Right cardiac atrium (tissue), 5 donors: ENCODE results near the gene INA. TPM values are rescaled to one million over a fixed set of nuclear protein-coding genes. Genes with fewer than 3 reads are reported as not detected.
A peak's percentile ranks its signal among the peaks of the same experiment; 100 is the strongest.
"Not testable (repeated sequence)": the region's sequence is repeated elsewhere in the genome, so short reads cannot be mapped to it uniquely, and the experiment has no call there.

Experiments used
- ATAC-seq, 2 donors: fragments of 200-7000 bp; cut with Tn5 transposase; one replicate each; pipeline versions ENCODE4 v1.8.0 to v1.9.1; 2020; ENCODE audit warnings: moderate library complexity in 2 of 2, mild to moderate bottlenecking in 1 of 2
- DNase-seq, 3 donors: peaks; one replicate each; pipeline ENCODE4 v3.0.0-alpha.2; 2020
- H3K27ac ChIP-seq: one replicate; pipeline ENCODE4 v1.5.1; 2013; ENCODE audit warnings: mild to moderate bottlenecking, low read length, control low read depth, moderate library complexity
- H3K27me3 ChIP-seq: one replicate; pipeline ENCODE4 v1.6.1; 2013; ENCODE audit not compliant: control insufficient read depth, insufficient read depth
- H3K4me1 ChIP-seq: one replicate; pipeline ENCODE4 v1.6.1; 2013; ENCODE audit warnings: low read length; ENCODE audit not compliant: control insufficient read depth, insufficient read depth
- H3K4me3 ChIP-seq: one replicate; pipeline ENCODE4 v1.5.1; 2013; ENCODE audit warnings: low read length, control low read depth
- H3K9me3 ChIP-seq: one replicate; pipeline ENCODE4 v1.6.1; 2013; ENCODE audit warnings: low read length; ENCODE audit not compliant: control insufficient read depth
- WGBS: extraction: QIAGEN DNeasy Blood & Tissue Kit; methylation state at CpG from one replicate; pipeline ENCODE4 v1.1.7; 2013; 5-methylcytosine and 5-hydroxymethylcytosine counted together
- intact Hi-C, 4 donors: fragments of 100-400 bp; cut with DNase I; formaldehyde crosslinking; loops; one replicate each; pipeline versions ENCODE4 v1.11.0 to v1.14.0; 2022 to 2023
- polyA plus RNA-seq: library from polyadenylated mRNA; stranded (reverse); fragments of 200-250 nt; gene quantifications from one replicate; pipeline ENCODE4 v1.2.3, GENCODE V29; 2013
- total RNA-seq, 4 donors: library from RNA; stranded (reverse); fragmentation: NEBNext Ultra II Directional; extraction: Animal tissue kit (Norgen Biotek cat#: 25700); gene quantifications; one replicate each; pipeline ENCODE4 v1.2.1, GENCODE V29; 2021
- donor health status: healthy with polysubstance abuse.
- donor health status: DM: no; HTN: yes; CAD: no.
- donor health status: DM: no; HTN: no; CAD: no.
- donor health status: DM: no; HTN: yes; CAD: no; lungs with severe emphysema.
- donor health status: DM: yes; HTN: yes; CAD: no.

The INA gene
- total and polyA plus RNA-seq, 5 donors: 0.16 TPM; not detected in 4

DNA sequence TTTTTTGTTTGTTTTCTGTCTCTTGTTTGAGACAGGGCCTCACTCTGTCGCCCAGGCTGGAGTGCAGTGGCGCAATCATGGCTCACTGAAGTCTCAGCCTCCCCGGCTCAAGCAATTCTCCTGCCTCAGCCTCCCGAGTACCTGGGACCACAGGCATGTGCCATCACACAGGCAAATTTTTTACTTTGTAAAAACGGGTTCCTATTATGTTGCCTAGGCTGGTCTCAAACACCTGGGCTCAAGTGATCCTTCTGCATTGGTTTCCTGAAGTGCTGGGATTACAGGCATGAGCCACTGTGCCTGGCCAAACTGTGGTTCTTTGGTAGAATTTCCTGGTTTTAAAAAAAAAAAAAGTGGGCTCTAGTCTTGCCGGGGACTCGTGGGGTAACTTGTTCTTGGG is 31.4 kb upstream of the INA start, which contains the start of gene RPEL1:
TSS of gene RPEL1 (plus strand) at position 301 of the 400 bp plus-strand sequence. CDS start 110 bp downstream, outside the sequence.
- ATAC-seq, H3K27me3 ChIP-seq, H3K9me3 ChIP-seq, H3K4me3 ChIP-seq, DNase-seq, H3K4me1 ChIP-seq, H3K27ac ChIP-seq: not testable (repeated sequence)
- intact Hi-C loops: loop anchor here (2.0 to 10.0 kb wide), 6 partner anchors 131 to 411 kb away; partner anchors contain the start of genes CYP17A1 (in 2 of the 4) and CNNM2 (in 1 of the 4)
- WGBS: 84% methylated on average over 7 of the region's 7 CpGs

DNA sequence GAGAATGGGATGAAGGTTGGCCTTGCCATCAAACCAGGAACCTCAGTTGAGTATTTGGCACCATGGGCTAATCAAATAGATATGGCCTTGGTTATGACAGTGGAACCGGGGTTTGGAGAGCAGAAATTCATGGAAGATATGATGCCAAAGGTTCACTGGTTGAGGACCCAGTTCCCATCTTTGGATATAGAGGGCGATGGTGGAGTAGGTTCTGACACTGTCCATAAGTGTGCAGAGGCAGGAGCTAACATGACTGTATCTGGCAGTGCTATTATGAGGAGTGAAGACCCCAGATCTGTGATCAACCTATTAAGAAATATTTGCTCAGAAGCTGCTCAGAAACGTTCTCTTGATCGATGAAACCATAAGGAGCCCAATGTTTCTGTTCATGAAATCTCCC is 30.6 kb upstream of the INA start:
- intact Hi-C loops: loop anchor here (10.0 kb wide), 5 partner anchors 132 to 412 kb away; partner anchors contain the start of genes CYP17A1 (in 2 of the 4) and CNNM2 (in 1 of the 4)
- no peak overlapping the region for H3K4me3 ChIP-seq
- ATAC-seq (no peak), DNase-seq (no peak)
- no peak overlapping the region for H3K27ac ChIP-seq
- no peaks in the 10 kb centered on the region for H3K9me3 ChIP-seq
- WGBS: 77% methylated on average over 4 of the region's 4 CpGs
- H3K4me1 ChIP-seq: no peaks in the 10 kb centered on the region
- no peaks in the 10 kb centered on the region for H3K27me3 ChIP-seq

DNA sequence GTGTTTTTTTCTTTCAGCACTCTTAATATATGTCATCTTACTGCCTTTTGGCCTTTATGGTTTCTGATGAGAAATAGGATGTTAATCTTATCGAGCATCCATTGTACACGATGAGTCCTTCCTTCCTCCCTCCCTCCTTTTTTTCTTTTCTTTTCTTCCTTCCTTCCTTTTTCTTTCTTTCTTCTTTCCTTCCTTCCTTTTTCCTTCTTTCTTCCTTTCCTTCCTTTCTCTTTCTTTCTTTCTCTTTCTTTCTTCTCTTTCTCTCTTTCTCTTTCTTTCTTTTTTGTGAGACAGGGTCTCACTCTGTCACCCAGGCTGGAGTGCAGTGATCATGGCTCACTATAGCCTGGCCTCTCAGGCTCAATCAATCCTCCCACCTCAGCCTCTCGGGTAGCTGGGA is 22.8 kb upstream of the INA start:
- no peak for ATAC-seq
- intact Hi-C loops: loop anchor here in 1 of 4 donors (10.0 kb wide), 1 partner anchor 419 kb away; the partner anchor contains the start of gene CYP17A1
- Histone ChIP-seq H3K4me3 (no peak overlapping the region), H3K27ac (no peak overlapping the region), H3K9me3 (no peaks in the 10 kb centered on the region), H3K27me3 (no peaks in the 10 kb centered on the region), H3K4me1 (no peaks in the 10 kb centered on the region)
- WGBS: 69% methylated on average over 3 of the region's 3 CpGs
- no peak for DNase-seq

DNA sequence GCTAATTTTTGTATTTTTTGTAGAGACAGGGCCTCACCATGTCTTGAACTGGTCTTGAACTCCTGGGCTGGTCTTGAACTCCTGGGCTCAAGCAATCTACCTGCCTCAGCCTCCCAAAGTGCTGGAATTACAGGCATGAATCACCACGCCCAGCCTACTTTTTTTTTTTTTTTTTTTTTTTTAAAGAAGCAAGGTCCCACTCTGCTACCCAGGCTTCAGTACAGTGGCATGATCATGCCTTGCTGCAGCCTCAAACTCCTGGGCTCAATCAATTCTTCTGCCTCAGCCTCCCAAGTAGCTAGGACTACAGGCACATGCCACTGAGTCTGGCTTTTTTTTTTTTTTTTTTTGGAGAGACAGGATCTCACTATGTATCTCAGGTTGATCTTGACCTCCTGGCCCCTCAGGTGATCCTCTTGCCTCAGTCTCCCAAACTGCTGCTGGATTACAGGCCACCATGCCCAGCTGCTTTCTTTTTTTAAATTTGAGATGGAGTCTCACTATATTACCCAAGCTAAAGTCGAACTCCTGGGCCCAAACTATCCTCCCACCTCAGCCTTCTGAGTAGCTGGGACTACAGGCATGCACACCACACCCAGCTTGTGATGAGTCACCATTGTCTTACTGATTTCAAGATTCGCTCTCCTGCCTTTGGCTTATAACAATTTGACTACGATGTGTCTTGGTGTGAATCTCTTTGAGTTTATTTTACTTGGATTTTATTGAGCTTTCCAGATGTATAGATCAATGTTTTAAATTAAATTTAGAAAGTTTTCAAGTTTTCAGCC is 22.2 kb upstream of the INA start:
- no peak overlapping the region for H3K27ac ChIP-seq
- ATAC-seq (no peak), DNase-seq (no peak)
- no peaks in the 10 kb centered on the region for H3K4me1 ChIP-seq
- WGBS: 53% methylated on average over 4 of the region's 4 CpGs
- no peak overlapping the region for H3K4me3 ChIP-seq
- intact Hi-C loops: loop anchor here in 1 of 4 donors (10.0 kb wide), 1 partner anchor 420 kb away; the partner anchor contains the start of gene CYP17A1
- no peaks in the 10 kb centered on the region for H3K27me3 ChIP-seq
- H3K9me3 ChIP-seq: no peaks in the 10 kb centered on the region

DNA sequence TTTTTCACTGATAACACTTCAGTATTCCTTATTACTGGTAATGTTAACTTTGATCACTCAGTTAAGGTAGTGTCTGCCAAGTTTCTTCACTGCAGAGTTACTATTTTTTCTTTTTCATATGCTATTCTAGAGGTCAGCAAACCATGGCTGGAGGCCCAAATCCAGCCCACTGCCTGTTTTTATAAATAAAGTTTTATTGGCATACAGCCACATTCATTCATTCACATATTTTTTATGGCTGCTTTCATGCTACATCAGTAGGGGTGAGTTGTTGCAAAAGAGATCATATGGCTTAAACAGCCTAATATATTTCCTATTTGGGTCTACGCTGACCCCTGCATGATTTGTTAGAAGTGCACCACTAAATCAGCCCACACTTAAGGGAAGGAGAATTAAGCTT is 20.3 kb upstream of the INA start:
- Histone ChIP-seq H3K27me3 (no peaks in the 10 kb centered on the region), H3K4me3 (no peak overlapping the region), H3K27ac (no peak overlapping the region), H3K4me1 (no peaks in the 10 kb centered on the region), H3K9me3 (no peaks in the 10 kb centered on the region)
- DNase-seq (no peak), ATAC-seq (no peak)
- 97% methylated on average over 1 of the region's 1 CpG for WGBS
- intact Hi-C loops: loop anchor here in 1 of 4 donors (10.0 kb wide), 1 partner anchor 422 kb away; the partner anchor contains the start of gene CYP17A1

DNA sequence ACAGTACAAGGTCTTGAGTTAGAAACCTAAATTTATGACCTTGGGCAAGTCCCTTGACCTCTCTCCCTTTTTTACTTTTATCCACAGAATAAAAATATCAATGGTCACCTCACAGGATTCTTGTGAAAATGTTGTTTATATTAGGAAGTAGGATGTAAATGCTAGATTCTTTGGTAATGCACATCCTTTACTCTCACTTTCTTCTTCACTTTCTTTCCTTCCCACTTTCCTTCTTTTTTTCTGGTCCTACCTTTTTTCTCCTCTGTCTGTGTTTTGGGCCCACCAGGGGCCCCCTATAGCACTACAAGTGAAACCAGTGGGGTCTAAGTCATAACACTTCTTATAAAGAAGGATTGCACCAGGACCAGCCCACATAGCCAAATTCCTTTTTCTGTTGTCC is 19.1 kb upstream of the INA start:
- no peaks in the 10 kb centered on the region for H3K27me3 ChIP-seq
- H3K4me1 ChIP-seq: no peaks in the 10 kb centered on the region
- DNase-seq (no peak), ATAC-seq (no peak)
- no peaks in the 10 kb centered on the region for H3K9me3 ChIP-seq
- no peak overlapping the region for H3K4me3 ChIP-seq
- H3K27ac ChIP-seq: no peak overlapping the region
- intact Hi-C loops: loop anchor here in 1 of 4 donors (10.0 kb wide), 1 partner anchor 423 kb away; the partner anchor contains the start of gene CYP17A1

DNA sequence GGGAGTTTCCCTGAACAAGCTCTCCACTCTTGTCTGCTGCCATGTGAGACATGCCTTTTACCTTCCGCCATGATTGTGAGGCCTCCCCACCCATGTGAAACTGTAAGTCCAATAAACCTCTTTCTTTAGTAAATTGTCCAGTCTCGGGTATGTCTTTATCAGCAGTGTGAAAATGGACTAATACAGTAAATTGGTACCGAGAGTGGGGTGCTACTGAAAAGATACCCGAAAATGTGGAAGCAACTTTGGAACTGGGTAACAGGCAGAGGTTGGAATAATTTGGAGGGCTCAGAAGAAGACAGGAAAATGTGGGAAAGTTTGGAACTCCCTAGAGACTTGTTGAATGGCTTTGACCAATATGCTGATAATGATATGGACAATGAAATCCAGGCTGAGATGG is 18.0 kb upstream of the INA start:
- H3K4me3 ChIP-seq, H3K27me3 ChIP-seq, H3K4me1 ChIP-seq, H3K9me3 ChIP-seq, DNase-seq, H3K27ac ChIP-seq, ATAC-seq: not testable (repeated sequence)
- intact Hi-C loops: loop anchor here in 1 of 4 donors (10.0 kb wide), 1 partner anchor 424 kb away; the partner anchor contains the start of gene CYP17A1
- WGBS: 89% methylated on average over 4 of the region's 4 CpGs

DNA sequence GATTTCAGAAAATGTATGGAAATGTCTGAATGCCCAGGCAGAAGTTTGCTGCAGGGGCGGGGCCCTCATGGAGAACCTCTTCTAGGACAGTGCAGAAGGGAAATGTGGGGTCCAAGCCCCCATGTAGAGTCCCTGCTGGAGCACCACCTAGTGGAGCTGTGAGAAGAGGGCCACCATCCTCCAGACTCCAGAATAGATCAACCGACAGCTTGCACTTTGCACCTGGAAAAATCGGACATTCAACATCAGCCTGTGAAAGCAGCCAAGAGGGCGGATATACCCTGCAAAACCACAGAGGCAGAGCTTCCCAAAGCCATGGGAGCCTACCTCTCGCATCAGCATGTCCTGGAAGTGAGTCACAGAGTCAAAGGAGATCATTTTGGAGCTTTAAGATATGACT is 16.9 kb upstream of the INA start:
- DNase-seq: no peak
- H3K4me1 ChIP-seq: no peaks in the 10 kb centered on the region
- intact Hi-C loops: loop anchor here in 1 of 4 donors (10.0 kb wide), 1 partner anchor 425 kb away; the partner anchor contains the start of gene CYP17A1
- no peaks in the 10 kb centered on the region for H3K9me3 ChIP-seq
- H3K27me3 ChIP-seq: no peaks in the 10 kb centered on the region
- H3K4me3 ChIP-seq: no peak overlapping the region
- ATAC-seq: no peak
- WGBS: 83% methylated on average over 5 of the region's 5 CpGs
- H3K27ac ChIP-seq: no peak overlapping the region

DNA sequence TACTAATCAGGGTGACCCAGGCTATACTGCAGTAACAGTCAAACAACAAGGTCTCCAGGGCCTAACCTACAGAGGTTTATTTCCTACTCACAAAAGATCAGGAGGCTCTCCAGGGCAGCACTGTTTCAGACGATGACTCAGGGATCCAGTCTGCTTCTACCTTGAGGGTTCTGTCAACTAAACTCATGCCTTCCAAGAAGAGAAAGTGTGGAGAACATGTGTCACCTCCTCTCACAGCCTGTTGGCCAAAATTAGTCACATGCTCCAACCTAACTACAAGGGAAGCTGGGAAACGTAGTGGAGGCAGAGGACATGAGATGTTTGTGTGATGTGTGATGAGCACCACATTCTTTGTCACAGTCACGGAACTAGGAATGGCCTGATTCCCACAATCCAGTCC is 14.7 kb upstream of the INA start:
- 72% methylated on average over 3 of the region's 3 CpGs for WGBS
- ATAC-seq: no peak
- H3K27me3 ChIP-seq: no peaks in the 10 kb centered on the region
- no peak overlapping the region for H3K4me3 ChIP-seq
- no peaks in the 10 kb centered on the region for H3K9me3 ChIP-seq
- H3K27ac ChIP-seq: no peak overlapping the region
- no peaks in the 10 kb centered on the region for H3K4me1 ChIP-seq
- intact Hi-C loops: no loop called here
- no peak for DNase-seq

DNA sequence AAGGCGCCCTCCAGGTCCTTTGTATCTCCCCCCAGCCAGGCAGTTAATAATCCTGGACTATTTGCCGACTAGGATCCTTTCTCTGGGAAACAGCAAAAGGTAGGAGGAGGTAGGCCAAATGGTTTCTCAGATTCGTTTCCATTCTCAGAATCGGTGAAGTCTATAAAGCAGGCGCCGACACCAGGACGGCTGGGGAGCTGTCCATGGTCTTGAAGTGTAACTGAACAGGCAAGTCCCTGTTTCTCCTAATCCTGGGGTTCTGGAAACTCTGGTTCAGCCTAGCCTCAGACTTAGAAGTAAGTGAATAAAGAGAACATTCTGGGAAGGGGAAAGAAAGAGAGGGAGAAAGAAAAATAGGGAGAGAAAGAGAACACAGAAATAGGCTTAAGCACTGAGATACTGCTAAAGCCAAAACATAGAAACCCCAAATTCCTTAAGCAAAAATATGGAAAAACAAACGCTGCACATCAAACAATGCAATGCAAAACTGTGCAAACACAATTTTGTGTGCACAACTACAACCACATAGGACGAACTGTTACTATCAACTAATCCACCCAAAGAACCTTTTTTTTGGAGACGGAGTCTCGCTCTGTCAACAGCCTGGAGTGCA is 11.1 kb upstream of the INA start:
- ATAC-seq: peak in 1 of 2 donors; percentile 55
- Histone ChIP-seq H3K4me1 (no peaks in the 10 kb centered on the region), H3K9me3 (no peaks in the 10 kb centered on the region), H3K27me3 (no peaks in the 10 kb centered on the region), H3K4me3 (no peak overlapping the region), H3K27ac (no peak overlapping the region)
- intact Hi-C loops: no loop called here
- DNase-seq: peak; percentile 58 to 74 (median 66)
- WGBS: 31% methylated on average over 11 of the region's 11 CpGs

DNA sequence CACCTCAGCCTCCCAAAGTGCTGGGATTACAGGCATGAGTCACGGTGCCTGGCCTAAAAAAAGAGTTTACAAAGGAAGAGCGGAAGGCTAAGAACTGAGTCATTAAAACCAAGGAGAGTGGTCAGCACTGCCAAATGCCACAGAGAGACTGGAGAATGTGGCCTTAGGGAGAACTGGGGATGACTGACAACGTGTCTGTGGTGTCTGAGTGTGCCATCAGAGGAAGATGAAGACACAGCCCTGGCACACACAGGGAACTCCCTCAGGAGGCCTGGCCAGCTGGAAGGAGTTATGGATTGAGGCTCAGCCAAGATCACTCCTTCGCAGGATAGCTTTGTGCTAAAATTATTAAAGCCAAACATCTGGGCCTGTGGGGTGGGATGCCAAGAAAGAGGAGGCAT is 3.9 kb upstream of the INA start:
- Histone ChIP-seq H3K4me1 (peaks cover 3% of the 10 kb centered on the region), H3K27me3 (peaks cover 3% of the 10 kb centered on the region), H3K27ac (no peak overlapping the region), H3K4me3 (no peak overlapping the region), H3K9me3 (no peaks in the 10 kb centered on the region)
- peak in 1 of 3 donors; percentile 30 for DNase-seq
- 33% methylated on average over 4 of the region's 4 CpGs for WGBS
- intact Hi-C loops: no loop called here
- peak; percentile 35 to 36 for ATAC-seq
